ENCODE measurements around the gene LRRK1.

DNA sequence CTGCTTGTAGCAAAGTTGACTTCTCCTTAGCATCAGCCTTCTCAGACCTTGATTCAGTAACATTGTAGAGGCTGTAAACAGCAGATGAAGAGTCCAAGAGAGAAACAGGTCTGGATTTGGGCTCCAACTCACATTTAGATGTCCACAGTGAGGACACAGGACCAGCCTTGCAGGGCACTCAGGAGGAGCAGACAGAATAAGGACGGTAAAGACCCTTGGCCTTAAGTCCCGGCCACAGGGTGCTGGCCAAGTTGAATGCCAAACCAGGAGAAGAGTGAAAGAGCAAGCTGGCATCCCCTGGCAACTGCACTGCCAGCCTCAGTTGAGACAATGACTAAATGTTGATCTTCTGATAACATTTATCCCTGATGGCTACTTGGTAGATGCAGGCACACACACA lies 136.3 kb downstream of the LRRK1 start:
- no peak for TF ChIP-seq EP300 (IDR thresholded peaks at IDR 0.05; ENCODE audit: low read depth)
- TF ChIP-seq, protein P1, sequence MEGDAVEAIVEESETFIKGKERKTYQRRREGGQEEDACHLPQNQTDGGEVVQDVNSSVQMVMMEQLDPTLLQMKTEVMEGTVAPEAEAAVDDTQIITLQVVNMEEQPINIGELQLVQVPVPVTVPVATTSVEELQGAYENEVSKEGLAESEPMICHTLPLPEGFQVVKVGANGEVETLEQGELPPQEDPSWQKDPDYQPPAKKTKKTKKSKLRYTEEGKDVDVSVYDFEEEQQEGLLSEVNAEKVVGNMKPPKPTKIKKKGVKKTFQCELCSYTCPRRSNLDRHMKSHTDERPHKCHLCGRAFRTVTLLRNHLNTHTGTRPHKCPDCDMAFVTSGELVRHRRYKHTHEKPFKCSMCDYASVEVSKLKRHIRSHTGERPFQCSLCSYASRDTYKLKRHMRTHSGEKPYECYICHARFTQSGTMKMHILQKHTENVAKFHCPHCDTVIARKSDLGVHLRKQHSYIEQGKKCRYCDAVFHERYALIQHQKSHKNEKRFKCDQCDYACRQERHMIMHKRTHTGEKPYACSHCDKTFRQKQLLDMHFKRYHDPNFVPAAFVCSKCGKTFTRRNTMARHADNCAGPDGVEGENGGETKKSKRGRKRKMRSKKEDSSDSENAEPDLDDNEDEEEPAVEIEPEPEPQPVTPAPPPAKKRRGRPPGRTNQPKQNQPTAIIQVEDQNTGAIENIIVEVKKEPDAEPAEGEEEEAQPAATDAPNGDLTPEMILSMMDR (IDR thresholded peaks at IDR 0.05): no peak

Measured in transverse colon (tissue), 3 donors.